Stimulated activated CD4-positive, alpha-beta T cell treated with anti-CD3 and anti-CD28 coated beads, Interleukin-12 subunit alpha, Interleukin-12 subunit beta, amount 100 ng/mL, for 48 hours (primary cell): Measurements from ENCODE around the gene FOXJ3.

Experiments used
- DNase-seq, 3 donors: peaks; one replicate each; pipeline ENCODE4 v3.0.0-alpha.2; 2020; ENCODE audit warnings: low read depth in 2 of 3, low spot score in 1 of 3

FOXJ3 gene

DNA sequence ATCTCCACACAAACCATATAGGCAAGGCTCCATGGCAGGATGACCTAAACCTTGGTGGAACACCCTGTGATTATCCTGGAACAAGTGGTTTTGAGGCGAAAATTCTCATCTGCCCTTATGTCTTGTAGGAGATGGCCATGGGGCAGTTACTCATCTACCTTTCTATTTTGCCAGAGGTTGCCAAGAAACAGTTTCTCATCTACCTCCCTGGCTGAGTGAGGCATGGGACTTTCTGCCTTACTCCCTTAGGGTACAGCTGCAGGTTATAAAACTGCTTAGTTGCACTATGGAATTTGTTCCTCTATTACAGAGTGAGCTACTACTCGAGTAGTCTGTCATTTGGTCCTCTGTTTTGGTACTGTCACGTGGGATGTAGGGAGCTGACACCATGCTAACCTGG is 139.2 kb downstream of the FOXJ3 start:
- DNase-seq, result no peak

DNA sequence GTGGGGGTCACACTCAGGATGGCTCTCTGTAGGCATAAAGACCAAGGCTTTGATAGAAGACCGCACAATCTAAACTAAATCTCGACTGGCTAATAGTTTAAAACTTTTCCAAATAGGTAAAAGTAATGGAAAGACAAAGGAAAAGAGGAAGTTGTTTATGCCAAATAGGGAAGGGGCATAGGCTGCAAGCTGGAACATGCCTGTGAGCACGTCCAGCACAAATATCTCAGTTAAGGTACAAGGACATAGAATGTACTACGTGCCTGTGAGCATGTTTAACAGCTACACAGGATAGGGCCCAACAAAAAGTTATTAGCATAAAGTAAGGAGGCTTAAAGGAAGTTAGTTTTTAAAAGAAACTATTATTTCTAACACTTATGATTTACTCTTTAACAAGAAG is 142.9 kb downstream of the FOXJ3 start:
- DNase-seq, result no peak

DNA sequence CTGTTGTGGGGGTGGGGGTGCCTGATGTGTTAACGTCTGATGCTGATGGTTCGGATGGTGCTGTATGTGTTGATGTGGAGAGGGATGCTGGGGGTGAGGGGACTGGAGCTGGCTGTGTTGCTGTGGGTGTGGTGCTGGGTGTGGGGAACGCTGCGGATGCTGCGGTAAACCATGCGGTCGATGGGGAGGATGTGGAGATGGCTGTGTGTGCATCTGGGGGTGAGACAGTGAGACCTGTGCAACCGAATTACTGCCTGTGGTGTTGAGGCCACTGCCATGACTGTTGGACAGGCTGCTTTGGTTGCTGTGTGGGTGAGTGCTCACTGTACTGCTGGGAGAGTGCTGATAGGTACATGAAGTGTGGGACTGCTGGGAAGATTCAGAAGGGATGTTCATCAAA is 143.7 kb downstream of the FOXJ3 start:
- no peak for DNase-seq

DNA sequence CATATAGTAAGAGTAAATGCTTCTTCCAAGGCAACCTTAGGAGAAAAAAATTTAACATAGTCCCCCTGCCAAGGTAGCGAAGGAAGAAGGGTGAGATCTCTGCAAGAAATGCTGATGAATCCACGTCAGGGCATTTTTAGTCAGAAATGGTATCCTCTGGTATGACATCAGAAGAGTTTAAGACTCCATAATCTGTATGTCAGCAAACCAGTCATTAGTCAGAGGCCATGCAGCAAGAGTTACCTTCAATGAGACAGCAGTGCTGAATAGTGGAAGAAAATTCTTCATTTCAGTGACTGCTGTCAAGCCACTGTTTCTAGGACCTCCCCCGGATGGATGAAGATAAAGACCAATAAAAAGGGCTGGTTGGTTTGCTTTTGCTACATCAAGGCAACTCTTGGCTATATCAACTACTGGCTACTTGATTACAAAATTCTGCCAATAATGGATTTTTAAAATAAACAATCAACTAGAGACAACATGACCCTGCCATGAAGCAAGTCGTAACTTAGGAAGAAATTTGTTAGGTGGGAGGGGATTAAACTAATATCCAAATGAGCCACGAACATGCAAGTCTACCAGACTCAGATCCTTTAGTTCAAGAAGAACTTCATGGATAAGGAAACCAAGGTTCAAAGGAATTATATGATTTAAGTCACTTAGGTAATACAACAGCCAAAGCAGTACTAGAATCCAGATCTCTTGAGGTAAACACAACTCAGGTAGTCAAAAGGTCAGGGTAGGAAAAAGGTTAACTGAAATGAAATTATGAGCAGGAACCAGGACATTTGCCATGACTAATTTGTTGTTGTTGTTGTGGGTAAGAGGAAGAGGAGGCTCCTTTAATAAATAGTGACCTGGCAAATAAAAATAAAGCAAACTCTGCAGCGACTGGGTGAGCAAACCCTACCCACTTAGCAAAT is 144.8 kb downstream of the FOXJ3 start:
- no peak for DNase-seq

- no peak for DNase-seq
Observed at GRCh38 chr1:42186152-42186551, 148.9 kb downstream of the FOXJ3 start.

DNA sequence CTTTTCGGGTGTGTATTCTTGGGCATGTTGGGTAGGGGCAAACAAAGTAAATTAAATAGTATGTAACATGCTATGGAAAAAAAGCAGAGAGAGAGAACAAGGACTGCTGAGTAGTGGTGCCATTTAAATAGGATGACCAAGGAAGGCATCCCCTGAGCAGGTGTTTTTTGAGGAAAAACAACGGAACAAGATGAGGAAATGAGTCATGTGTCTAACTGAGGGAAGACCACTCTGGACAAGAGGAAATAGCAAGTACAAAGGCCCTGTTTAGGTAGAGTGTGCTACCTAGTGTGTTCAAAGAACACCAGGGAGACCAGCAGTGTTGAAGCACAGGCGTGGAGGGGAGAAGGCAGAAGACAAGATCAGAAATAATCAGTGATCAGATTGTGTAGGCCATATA is 150.4 kb downstream of the FOXJ3 start:
- DNase-seq, result no peak

- no peak for DNase-seq
Observed at GRCh38 chr1:42183957-42184268, 151.1 kb downstream of the FOXJ3 start.

- DNase-seq, result no peak
Observed at GRCh38 chr1:42183210-42183956, 151.7 kb downstream of the FOXJ3 start.

GRCh38 chr1:42181687-42182086 is 153.3 kb downstream of the FOXJ3 start:
- DNase-seq, result no peak

- no peak for DNase-seq
Observed at GRCh38 chr1:42179900-42180329, 155.1 kb downstream of the FOXJ3 start.

DNA sequence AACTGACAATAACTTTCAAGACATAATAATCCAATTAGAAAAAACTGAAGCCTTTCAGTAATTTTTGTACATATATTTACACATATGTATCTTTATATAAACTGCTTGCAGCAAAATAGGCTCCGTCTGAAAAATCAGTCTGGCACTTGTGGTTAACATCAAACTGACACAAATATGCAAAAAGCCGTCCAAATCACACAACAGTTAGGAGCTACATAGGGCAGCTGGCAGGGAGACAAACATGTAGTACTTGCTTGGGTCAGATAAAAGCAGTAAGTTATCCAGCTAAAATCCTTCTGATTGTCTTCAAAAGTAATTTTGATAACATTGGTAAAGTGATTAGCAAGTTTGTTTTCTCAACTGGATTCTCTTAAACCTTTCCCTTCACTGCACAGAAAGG is 155.8 kb downstream of the FOXJ3 start:
- no peak for DNase-seq

GRCh38 chr1:42178249-42178648 is 156.8 kb downstream of the FOXJ3 start:
- DNase-seq, result no peak

DNA sequence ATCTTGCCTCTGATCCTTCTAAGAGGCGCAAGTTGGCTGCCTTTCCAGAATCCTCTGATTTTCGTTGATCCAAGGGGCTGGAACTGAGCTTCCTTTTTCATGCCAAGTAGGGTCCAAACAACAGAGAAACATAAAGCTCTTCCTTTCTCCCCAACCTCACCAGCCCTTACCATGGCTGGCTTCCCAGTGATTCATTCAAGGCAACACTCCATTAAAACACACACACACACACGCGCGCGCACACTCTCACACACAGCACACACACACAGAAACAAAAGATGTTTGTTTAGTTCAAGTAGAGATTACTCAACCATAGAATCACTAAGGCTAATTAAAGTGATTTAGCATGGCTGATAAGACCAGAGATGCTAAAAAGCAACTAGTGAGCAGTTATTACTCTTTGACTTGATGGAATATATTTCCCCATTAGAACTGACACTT is 157.5 kb downstream of the FOXJ3 start:
- no peak for DNase-seq

- peak in 1 of 3 donors; percentile 11 for DNase-seq
Observed at GRCh38 chr1:42176902-42177519, 158.0 kb downstream of the FOXJ3 start.

DNA sequence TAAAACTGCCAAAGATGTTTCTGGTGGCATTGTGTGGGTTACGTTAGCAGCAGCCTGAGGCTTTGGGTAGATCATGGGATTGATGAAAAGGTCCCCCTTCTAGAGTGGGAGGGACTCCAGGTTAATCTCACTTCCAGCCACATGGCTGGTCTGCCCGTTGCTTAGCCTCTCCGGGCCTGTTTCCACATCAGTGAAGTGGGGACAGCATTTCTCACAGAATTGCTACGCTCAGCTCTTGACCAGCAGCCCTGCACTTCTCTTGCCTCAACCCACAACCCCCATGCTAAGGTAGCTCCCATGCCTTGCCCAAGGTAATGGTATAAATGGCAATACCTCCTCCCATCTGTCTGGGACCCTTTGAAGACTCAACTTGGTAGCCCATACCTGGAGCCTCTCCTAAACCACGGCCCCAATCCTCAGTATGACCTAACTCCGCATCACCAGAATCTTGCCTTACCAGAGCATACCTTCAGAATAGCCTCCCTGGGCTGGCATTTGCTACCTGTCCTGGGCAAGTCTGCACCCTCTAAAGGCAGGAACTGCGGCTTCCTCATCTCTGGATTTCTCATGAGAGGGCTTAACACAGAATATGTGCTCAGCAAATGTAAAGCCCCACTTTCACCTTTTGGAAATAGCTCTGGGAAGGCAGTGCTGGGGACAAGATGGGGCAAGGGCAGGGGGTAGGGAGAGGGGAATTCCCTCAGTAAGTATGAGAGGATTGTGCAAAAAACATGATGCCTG is 159.6 kb downstream of the FOXJ3 start:
- no peak for DNase-seq

DNA sequence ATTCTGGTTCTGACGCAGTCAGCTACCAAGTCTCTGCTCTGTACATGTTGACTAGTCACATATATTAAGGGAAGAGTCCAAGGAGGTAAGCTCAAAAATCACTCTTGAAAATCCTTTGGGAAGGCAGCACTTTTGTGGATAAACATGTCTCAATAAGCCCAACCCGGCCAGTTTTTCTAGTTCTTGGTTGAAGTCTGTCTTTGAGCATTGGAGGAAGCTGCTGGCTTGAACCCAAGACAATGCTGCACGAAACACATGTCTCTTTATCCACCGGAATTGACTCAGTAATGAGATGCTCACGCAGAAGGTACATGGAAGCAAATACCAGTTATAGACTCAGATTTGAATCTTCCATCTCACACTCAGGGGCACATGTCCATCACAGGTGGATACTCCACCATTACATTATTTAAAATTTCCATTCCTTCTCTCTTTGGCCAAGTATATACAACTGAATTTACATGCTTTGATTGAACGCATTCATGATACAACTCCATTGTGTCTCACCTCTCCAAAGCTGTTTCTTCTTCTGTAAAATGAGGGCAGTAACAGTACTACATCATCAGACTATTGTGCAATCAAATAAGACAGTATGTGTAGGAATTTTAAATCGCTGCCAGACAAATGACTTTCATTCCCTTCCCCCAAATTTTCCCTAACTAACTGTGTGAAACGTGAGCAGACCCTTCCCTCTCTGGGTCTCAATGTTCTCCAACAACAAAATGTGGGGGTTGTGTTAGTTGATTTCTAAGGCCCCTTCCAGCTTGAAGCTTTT is 160.9 kb downstream of the FOXJ3 start:
- no peak for DNase-seq

DNA sequence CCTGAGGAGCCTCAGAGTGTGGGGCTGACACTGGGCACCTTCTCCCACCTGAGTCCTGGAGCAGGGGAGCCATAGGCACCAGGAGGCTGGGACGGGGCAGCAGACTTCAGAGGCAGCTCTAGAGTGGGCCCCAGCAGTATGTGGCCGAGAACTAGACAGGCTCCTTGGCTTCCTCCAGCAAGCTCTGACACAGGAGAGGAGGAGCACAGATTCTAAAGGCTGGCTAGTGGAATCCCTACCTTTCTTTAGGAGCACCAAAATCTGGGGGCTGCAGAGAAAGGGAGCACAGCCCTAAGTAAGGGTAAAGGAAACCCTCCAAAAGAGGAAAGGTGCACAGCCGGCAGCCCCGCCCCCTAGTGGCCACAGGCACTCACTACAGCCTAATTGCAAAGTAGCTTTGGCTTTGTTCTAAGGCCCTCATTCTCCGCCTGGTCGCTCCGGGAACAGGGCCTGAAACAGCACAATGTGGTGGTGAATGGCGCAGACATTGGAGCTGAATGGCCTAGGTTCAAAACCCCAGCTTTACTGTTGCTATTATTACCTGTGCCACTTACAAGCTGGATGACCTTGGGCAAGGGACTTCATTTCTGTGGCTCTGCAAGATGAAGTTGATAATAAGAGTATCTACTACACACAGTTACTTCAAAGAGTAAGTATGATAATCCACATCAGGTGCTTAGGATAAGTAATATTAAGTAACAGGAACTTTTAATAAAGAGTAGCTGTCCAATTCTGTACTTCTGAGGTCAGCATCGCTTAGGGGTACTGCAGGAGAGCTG is 161.7 kb downstream of the FOXJ3 start:
- DNase-seq, result peak; percentile 38 to 64 (median 48)

DNA sequence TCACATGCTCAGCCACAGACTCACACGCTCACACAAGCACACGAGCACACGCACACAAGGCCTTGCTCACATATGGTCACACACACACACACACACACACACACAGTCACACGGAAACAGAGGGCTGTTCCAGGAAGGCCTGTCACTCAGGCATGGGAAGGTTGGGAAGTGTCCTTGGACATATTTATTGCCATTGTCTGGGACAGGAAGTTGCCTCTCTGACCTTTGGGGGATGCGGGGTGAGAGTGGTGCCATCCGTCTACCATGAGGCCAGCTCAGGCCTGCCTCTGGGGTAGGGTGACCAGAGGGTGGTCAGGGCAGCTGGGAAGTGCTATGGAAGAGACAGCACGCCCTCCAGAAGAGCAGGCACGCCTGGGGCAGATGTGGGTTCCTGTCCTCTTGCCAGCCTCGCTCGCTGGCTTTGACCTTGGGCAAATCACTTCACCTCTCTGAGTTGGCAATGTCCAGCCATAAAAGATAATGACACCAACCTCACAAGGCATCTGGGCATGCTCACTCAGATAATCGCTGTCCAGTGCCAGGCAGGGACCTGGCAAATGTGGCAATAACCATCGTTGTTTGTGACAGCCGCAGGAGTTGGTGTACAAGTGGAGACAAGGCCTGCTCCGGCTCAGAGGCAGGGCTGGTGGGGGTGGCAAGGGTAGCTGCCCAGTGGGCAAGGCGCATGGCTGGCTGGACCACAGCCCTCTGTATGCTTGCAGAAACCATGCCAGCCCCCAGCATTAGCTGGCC is 162.5 kb downstream of the FOXJ3 start:
- no peak for DNase-seq

- no peak for DNase-seq
Observed at GRCh38 chr1:42171679-42172266, 163.3 kb downstream of the FOXJ3 start.
